ENCODE results near the gene GNA14. TPM values are rescaled to one million over a fixed set of nuclear protein-coding genes. Genes with fewer than 3 reads are reported as not detected.
A peak's percentile ranks its signal among the peaks of the same experiment; 100 is the strongest.

Gene GNA14
- total RNA-seq, 2 donors from 2014 or later, result 0.62 to 8.0 TPM

DNA sequence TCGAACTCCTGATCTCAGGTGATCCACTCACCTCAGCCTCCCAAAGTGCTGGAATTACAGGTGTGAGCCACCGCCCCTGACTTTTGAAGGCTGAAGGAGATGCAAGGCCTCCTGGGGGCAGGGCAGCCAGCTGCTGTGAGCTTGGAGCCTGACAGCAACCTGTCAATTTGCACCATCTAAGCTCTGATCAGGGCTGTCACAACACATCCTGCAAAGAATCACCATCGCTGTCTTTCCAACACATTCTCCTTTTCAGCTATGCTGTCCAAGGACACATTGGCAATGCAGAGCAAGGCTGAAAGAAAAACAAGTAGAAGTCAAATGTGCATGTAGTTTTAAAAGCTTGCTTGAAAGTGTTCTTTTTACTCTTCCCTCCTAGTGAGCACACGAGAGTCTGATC is 54.6 kb downstream of the GNA14 start:
- no peak for DNase-seq
- H3K9me3 Mint-ChIP-seq, result no peaks in the 10 kb centered on the region
- peaks cover 9% of the 10 kb centered on the region for H3K4me1 ChIP-seq (ENCODE audit: control insufficient read depth, insufficient read depth, low read length)
- H3K4me3 Mint-ChIP-seq, result no peak overlapping the region
- H3K27ac Mint-ChIP-seq, result no peak overlapping the region
- H3K36me3 Mint-ChIP-seq (ENCODE audit: low read depth), result no peaks in the 10 kb centered on the region
- H3K4me1 Mint-ChIP-seq, result peaks cover 45% of the 10 kb centered on the region
- H3K4me3 ChIP-seq (ENCODE audit: low read length), result no peak overlapping the region
- no peaks in the 10 kb centered on the region for H3K9me3 ChIP-seq (ENCODE audit: control insufficient read depth, low read length)
- H3K36me3 ChIP-seq (ENCODE audit: control insufficient read depth, insufficient read depth, low read length), result no peaks in the 10 kb centered on the region
- no peaks in the 10 kb centered on the region for H3K27me3 ChIP-seq (ENCODE audit: control insufficient read depth, insufficient read depth, low read length, poor library complexity, severe bottlenecking)
- TF ChIP-seq, protein P1, sequence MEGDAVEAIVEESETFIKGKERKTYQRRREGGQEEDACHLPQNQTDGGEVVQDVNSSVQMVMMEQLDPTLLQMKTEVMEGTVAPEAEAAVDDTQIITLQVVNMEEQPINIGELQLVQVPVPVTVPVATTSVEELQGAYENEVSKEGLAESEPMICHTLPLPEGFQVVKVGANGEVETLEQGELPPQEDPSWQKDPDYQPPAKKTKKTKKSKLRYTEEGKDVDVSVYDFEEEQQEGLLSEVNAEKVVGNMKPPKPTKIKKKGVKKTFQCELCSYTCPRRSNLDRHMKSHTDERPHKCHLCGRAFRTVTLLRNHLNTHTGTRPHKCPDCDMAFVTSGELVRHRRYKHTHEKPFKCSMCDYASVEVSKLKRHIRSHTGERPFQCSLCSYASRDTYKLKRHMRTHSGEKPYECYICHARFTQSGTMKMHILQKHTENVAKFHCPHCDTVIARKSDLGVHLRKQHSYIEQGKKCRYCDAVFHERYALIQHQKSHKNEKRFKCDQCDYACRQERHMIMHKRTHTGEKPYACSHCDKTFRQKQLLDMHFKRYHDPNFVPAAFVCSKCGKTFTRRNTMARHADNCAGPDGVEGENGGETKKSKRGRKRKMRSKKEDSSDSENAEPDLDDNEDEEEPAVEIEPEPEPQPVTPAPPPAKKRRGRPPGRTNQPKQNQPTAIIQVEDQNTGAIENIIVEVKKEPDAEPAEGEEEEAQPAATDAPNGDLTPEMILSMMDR (conservative IDR thresholded peaks at IDR 0.05), result no peak
- no peaks in the 10 kb centered on the region for H3K27me3 Mint-ChIP-seq (ENCODE audit: insufficient read depth)
- H3K27ac ChIP-seq (ENCODE audit: low read depth, low read length), result no peak overlapping the region
- H3K9ac ChIP-seq (ENCODE audit: extremely low read depth, low read length, poor library complexity, severe bottlenecking), result no peak overlapping the region
- WGBS, 2 experiments (ENCODE audit: insufficient coverage in 1 of 2, insufficient read length in 1 of 2), result 89 to 100% methylated on average over 2 to 4 of the region's 4 CpGs

DNA sequence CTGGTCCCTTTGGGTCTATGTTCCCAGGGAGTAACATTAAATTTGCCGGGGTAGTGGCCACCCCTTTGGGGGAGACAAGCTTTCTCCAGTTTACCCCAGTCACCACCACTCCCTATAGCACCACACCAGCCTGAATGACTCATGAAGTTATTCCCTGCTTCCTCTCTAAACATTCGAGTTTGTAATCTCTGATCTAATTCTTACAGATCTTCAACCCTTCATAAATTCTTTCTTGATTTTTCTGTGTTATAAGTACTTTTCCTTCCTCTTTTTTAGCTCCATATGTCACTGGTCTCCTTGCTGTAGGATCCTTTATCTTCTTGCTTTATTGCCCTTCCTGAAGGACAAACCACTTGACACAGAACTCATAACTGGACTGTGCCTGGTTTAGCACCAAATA is 55.6 kb downstream of the GNA14 start:
- H3K4me1 Mint-ChIP-seq, result peaks cover 56% of the 10 kb centered on the region
- H3K4me1 ChIP-seq (ENCODE audit: control insufficient read depth, insufficient read depth, low read length), result peaks cover 12% of the 10 kb centered on the region
- H3K27me3 ChIP-seq (ENCODE audit: control insufficient read depth, insufficient read depth, low read length, poor library complexity, severe bottlenecking), result no peaks in the 10 kb centered on the region
- TF ChIP-seq, protein P1 (conservative IDR thresholded peaks at IDR 0.05), result no peak
- H3K27ac Mint-ChIP-seq, result no peak overlapping the region
- H3K9me3 Mint-ChIP-seq, result no peaks in the 10 kb centered on the region
- no peak overlapping the region for H3K4me3 ChIP-seq (ENCODE audit: low read length)
- H3K9me3 ChIP-seq (ENCODE audit: control insufficient read depth, low read length), result no peaks in the 10 kb centered on the region
- no peak overlapping the region for H3K9ac ChIP-seq (ENCODE audit: extremely low read depth, low read length, poor library complexity, severe bottlenecking)
- H3K36me3 ChIP-seq (ENCODE audit: control insufficient read depth, insufficient read depth, low read length), result no peaks in the 10 kb centered on the region
- H3K4me3 Mint-ChIP-seq, result no peak overlapping the region
- no peaks in the 10 kb centered on the region for H3K27me3 Mint-ChIP-seq (ENCODE audit: insufficient read depth)
- H3K36me3 Mint-ChIP-seq (ENCODE audit: low read depth), result no peaks in the 10 kb centered on the region
- DNase-seq, result no peak
- WGBS, 2 experiments (ENCODE audit: insufficient coverage in 1 of 2, insufficient read length in 1 of 2), result 86 to 93% methylated on average over 2 of the region's 2 CpGs
- H3K27ac ChIP-seq (ENCODE audit: low read depth, low read length), result no peak overlapping the region

DNA sequence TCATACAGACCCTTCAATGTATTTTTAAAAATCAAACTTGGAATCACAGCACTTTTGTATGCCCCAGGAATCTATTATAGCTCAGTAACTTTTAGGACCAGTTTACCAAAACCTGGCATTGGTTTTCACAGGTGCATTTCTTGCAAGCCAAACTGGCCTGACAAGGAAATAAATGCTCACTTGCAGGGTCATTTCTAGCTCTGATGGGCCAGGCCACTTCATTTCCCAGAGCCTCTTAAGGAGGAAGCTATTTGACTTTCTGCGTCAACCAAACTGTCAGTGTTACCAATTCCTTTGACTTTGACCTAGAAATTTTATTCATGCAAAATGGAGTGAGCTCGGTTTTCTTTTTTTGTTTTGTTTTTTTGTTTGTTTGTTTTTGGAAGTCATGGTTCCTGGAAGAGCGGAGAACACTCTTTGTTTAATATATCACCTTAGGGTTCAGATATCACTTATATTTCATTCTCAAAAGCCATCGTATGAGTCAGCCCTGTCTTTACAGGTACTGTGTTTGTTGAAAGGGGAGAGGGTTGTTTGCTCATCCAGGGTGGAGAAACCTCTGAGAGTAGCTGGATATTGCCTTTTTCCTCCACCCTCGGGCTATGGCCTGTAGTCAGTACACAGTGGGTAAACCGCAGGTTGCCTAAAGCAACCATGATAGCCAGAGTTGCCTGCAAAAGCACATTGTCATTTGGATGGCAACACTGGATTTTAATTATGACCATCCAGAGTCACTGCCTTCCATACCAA is 58.9 kb downstream of the GNA14 start:
- Mint-ChIP-seq H3K27me3 (ENCODE audit: insufficient read depth) (no peaks in the 10 kb centered on the region), H3K4me1 (peaks cover 37% of the 10 kb centered on the region), H3K9me3 (no peaks in the 10 kb centered on the region), H3K36me3 (ENCODE audit: low read depth) (no peaks in the 10 kb centered on the region), H3K27ac (peak overlapping the region; percentile 8), H3K4me3 (no peak overlapping the region)
- Histone ChIP-seq H3K27me3 (ENCODE audit: control insufficient read depth, insufficient read depth, low read length, poor library complexity, severe bottlenecking) (no peaks in the 10 kb centered on the region), H3K4me3 (ENCODE audit: low read length) (no peak overlapping the region), H3K4me1 (ENCODE audit: control insufficient read depth, insufficient read depth, low read length) (peaks cover 7% of the 10 kb centered on the region), H3K27ac (ENCODE audit: low read depth, low read length) (no peak overlapping the region), H3K9me3 (ENCODE audit: control insufficient read depth, low read length) (no peaks in the 10 kb centered on the region), H3K36me3 (ENCODE audit: control insufficient read depth, insufficient read depth, low read length) (no peaks in the 10 kb centered on the region), H3K9ac (ENCODE audit: extremely low read depth, low read length, poor library complexity, severe bottlenecking) (no peak overlapping the region)
- TF ChIP-seq, protein P1 (conservative IDR thresholded peaks at IDR 0.05), result no peak
- 74 to 90% methylated on average over 3 to 4 of the region's 6 CpGs for WGBS, 2 experiments (ENCODE audit: insufficient coverage in 1 of 2, insufficient read length in 1 of 2)
- DNase-seq, result no peak
